HUES6 (cell line): Measurements from ENCODE around the gene OR3A3.
"Not testable (repeated sequence)": the region's sequence is repeated elsewhere in the genome, so short reads cannot be mapped to it uniquely, and the experiment has no call there.

ENCODE experiments used
- H3K27ac ChIP-seq: 2 replicates; pipeline ENCODE4 v1.7.0; 2013; ENCODE audit warnings: low read depth, mild to moderate bottlenecking, low read length, inconsistent platforms
- H3K27me3 ChIP-seq: 2 replicates; pipeline ENCODE4 v1.6.1; 2013; ENCODE audit warnings: low read length; ENCODE audit not compliant: control insufficient read depth, insufficient read depth
- H3K36me3 ChIP-seq: 2 replicates; pipeline ENCODE4 v1.6.1; 2013; ENCODE audit warnings: low read length; ENCODE audit not compliant: control insufficient read depth, insufficient read depth
- H3K4me1 ChIP-seq: 2 replicates; pipeline ENCODE4 v1.6.1; 2013; ENCODE audit warnings: low read length; ENCODE audit not compliant: control insufficient read depth, insufficient read depth
- H3K4me3 ChIP-seq: 2 replicates; pipeline ENCODE4 v1.5.1; 2013; ENCODE audit warnings: low read depth, low read length
- H3K9ac ChIP-seq: one replicate; pipeline ENCODE4 v1.6.1; 2013; ENCODE audit warnings: mild to moderate bottlenecking, low read length
- H3K9me3 ChIP-seq: 2 replicates; pipeline ENCODE4 v1.6.1; 2013; ENCODE audit warnings: low read depth, low read length; ENCODE audit not compliant: control insufficient read depth, insufficient read depth

OR3A3 gene

GRCh38 chr17:3411070-3411469, at the start of gene OR3A3:
Gene OR3A3 (plus strand): TSS chr17:3411370.
- Histone ChIP-seq H3K4me3 (no peak within 1 kb of the TSS), H3K9ac (no peak within 1 kb of the TSS), H3K9me3 (peaks cover 10% of the 10 kb centered on the region), H3K4me1 (no peaks in the 10 kb centered on the region), H3K36me3 (no peaks in the 10 kb centered on the region), H3K27me3 (no peaks in the 10 kb centered on the region), H3K27ac (no peak within 1 kb of the TSS)

- H3K9ac ChIP-seq, H3K4me1 ChIP-seq, H3K4me3 ChIP-seq, H3K27me3 ChIP-seq, H3K27ac ChIP-seq, H3K36me3 ChIP-seq: not testable (repeated sequence)
- peaks cover 21% of the 10 kb centered on the region for H3K9me3 ChIP-seq
Observed at GRCh38 chr17:3371167-3371566, 40.0 kb upstream of the OR3A3 start.

GRCh38 chr17:3378321-3378720, 32.8 kb upstream of the OR3A3 start:
- no peaks in the 10 kb centered on the region for H3K4me1 ChIP-seq
- H3K36me3 ChIP-seq: no peaks in the 10 kb centered on the region
- no peak overlapping the region for H3K4me3 ChIP-seq
- H3K27ac ChIP-seq: no peak overlapping the region
- H3K9me3 ChIP-seq: peaks cover 9% of the 10 kb centered on the region; the same call in 1 of the 2 replicates
- H3K27me3 ChIP-seq: peaks cover 36% of the 10 kb centered on the region
- no peak overlapping the region for H3K9ac ChIP-seq

GRCh38 chr17:3381957-3382356, 29.2 kb upstream of the OR3A3 start:
- H3K4me3 ChIP-seq: no peak overlapping the region
- no peak overlapping the region for H3K27ac ChIP-seq
- no peaks in the 10 kb centered on the region for H3K4me1 ChIP-seq
- H3K36me3 ChIP-seq: no peaks in the 10 kb centered on the region
- H3K27me3 ChIP-seq: peaks cover 61% of the 10 kb centered on the region
- H3K9ac ChIP-seq: no peak overlapping the region
- H3K9me3 ChIP-seq: peaks cover 3% of the 10 kb centered on the region; the same call in 1 of the 2 replicates

GRCh38 chr17:3385869-3386816, 25.0 kb upstream of the OR3A3 start, which contains the start of gene OR3A2:
Gene OR3A2 (minus strand): TSS chr17:3386308.
- H3K27me3 ChIP-seq: peaks cover 47% of the 10 kb centered on the region
- H3K4me1 ChIP-seq: no peaks in the 10 kb centered on the region
- no peak within 1 kb of the TSS for H3K9ac ChIP-seq
- H3K9me3 ChIP-seq: peaks cover 3% of the 10 kb centered on the region; the same call in 1 of the 2 replicates
- H3K27ac ChIP-seq: no peak within 1 kb of the TSS
- no peaks in the 10 kb centered on the region for H3K36me3 ChIP-seq
- peak within 1 kb of the TSS; percentile 41 for H3K4me3 ChIP-seq

- H3K36me3 ChIP-seq: no peaks in the 10 kb centered on the region
- H3K27me3 ChIP-seq: peaks cover 23% of the 10 kb centered on the region
- H3K4me3 ChIP-seq: no peak overlapping the region
- H3K27ac ChIP-seq: no peak overlapping the region
- H3K9me3 ChIP-seq: peaks cover 3% of the 10 kb centered on the region; the same call in 1 of the 2 replicates
- no peaks in the 10 kb centered on the region for H3K4me1 ChIP-seq
- H3K9ac ChIP-seq: no peak overlapping the region
Observed at GRCh38 chr17:3389791-3390190, 21.4 kb upstream of the OR3A3 start.

GRCh38 chr17:3397801-3398200, 13.4 kb upstream of the OR3A3 start:
- H3K36me3 ChIP-seq, H3K9me3 ChIP-seq, H3K4me1 ChIP-seq, H3K9ac ChIP-seq, H3K4me3 ChIP-seq, H3K27ac ChIP-seq: not testable (repeated sequence)
- H3K27me3 ChIP-seq: peaks cover 12% of the 10 kb centered on the region

- no peaks in the 10 kb centered on the region for H3K36me3 ChIP-seq
- H3K4me1 ChIP-seq: no peaks in the 10 kb centered on the region
- no peak within 1 kb of the TSS for H3K4me3 ChIP-seq
- H3K9ac ChIP-seq: no peak within 1 kb of the TSS
- H3K27me3 ChIP-seq: peaks cover 12% of the 10 kb centered on the region
- no peak within 1 kb of the TSS for H3K27ac ChIP-seq
- H3K9me3 ChIP-seq: no peaks in the 10 kb centered on the region
Observed at GRCh38 chr17:3398310-3398709, 12.9 kb upstream of the OR3A3 start, which contains the start of gene OR1E1. Gene OR1E1 (minus strand): TSS chr17:3398410. CDS start chr17:3398410, 0 bp downstream.

GRCh38 chr17:3400055-3400454, 11.1 kb upstream of the OR3A3 start:
- Histone ChIP-seq H3K27me3 (peaks cover 12% of the 10 kb centered on the region), H3K4me3 (no peak overlapping the region), H3K4me1 (no peaks in the 10 kb centered on the region), H3K9ac (no peak overlapping the region), H3K9me3 (no peaks in the 10 kb centered on the region), H3K36me3 (no peaks in the 10 kb centered on the region), H3K27ac (no peak overlapping the region)

GRCh38 chr17:3401786-3402185, 9.4 kb upstream of the OR3A3 start:
- no peak overlapping the region for H3K9ac ChIP-seq
- 0 out of 2 replicates have a peak, but pooled peaks cover 2% of the 10 kb centered on the region for H3K9me3 ChIP-seq
- H3K4me3 ChIP-seq: no peak overlapping the region
- H3K27ac ChIP-seq: no peak overlapping the region
- H3K4me1 ChIP-seq: no peaks in the 10 kb centered on the region
- H3K36me3 ChIP-seq: no peaks in the 10 kb centered on the region
- H3K27me3 ChIP-seq: peaks cover 12% of the 10 kb centered on the region

- not testable (repeated sequence) for H3K4me3 ChIP-seq, H3K9me3 ChIP-seq, H3K9ac ChIP-seq, H3K36me3 ChIP-seq, H3K4me1 ChIP-seq, H3K27ac ChIP-seq
- H3K27me3 ChIP-seq: peaks cover 12% of the 10 kb centered on the region
Observed at GRCh38 chr17:3403856-3404255, 7.3 kb upstream of the OR3A3 start.
